GM12873 (cell line): ENCODE measurements around the gene LMF1.

Source experiments
- CTCF ChIP-seq: IDR thresholded peaks from 2 replicates; pipeline ENCODE4 v1.5.1; 2012; ENCODE audit warnings: low read depth, mild to moderate bottlenecking, moderate library complexity, low read length, control low read depth; ENCODE audit not compliant: insufficient read depth; ENCODE audit errors: missing control alignments

The LMF1 gene

GRCh38 chr16:918068-918467 is 52.7 kb downstream of the LMF1 start:
- no peak for TF ChIP-seq CTCF

- no peak for TF ChIP-seq CTCF
These were observed 53.2 kb downstream of the LMF1 start for GRCh38 chr16:917591-918061.

DNA sequence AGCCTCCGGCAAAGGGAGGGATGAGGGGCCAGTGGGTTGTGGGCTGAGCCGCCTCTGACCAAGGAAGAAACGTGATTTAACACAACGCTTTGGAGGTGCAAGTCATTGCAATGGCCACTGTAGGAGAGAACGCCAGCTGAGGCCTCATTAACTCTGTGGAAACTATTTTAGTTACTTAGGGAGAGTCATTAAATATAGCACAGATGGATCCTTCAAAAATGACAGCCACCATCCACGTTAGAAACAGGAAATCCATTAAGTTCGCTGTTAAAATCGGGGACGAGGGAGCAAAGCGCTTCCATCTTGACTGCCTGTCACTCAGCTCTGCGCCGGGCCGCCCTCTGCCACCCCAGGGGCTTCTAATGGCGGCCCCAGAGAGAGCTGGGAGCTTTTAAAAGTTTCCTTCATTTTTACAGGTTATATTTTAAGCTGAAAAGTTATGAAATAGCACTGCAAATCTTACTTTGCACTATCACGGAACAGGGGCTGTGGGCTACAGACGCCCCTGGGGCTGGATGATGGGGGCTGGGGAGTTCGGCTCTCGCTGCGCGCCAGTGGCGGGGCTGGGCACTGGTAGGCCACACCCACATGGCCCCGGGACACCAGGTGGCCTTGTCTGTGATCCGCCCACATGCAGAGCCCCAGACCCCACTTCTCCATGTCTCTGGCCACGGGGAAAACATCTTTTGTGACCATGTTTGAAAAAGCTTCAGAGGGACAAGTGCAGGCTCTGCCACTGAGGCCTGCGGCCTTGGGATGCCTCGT is 54.6 kb downstream of the LMF1 start:
- no peak for TF ChIP-seq CTCF

DNA sequence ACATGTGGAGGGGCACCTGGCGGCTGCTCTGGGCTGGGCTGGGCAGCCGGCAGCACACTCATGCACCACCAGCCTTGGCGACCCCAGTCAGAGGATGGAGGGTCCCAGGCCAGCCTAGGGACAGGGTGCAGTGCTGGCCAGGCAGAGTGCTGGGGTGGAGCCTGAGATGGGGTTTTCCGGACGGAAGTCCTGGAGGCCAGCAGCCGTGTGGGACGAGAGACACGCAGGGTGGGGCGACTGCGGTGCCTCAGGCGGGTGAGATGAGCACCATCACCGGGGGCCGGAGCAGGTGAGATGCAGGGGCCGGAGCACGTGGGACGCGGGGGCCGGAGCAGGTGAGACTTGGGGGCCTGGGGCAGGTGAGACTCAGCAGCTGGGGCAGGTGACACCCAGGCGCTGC is 55.2 kb downstream of the LMF1 start:
- no peak for TF ChIP-seq CTCF

- TF ChIP-seq CTCF, result no peak
These were observed 56.3 kb downstream of the LMF1 start for GRCh38 chr16:914440-914839.

- no peak for TF ChIP-seq CTCF
These were observed 56.9 kb downstream of the LMF1 start for GRCh38 chr16:913817-914439.

DNA sequence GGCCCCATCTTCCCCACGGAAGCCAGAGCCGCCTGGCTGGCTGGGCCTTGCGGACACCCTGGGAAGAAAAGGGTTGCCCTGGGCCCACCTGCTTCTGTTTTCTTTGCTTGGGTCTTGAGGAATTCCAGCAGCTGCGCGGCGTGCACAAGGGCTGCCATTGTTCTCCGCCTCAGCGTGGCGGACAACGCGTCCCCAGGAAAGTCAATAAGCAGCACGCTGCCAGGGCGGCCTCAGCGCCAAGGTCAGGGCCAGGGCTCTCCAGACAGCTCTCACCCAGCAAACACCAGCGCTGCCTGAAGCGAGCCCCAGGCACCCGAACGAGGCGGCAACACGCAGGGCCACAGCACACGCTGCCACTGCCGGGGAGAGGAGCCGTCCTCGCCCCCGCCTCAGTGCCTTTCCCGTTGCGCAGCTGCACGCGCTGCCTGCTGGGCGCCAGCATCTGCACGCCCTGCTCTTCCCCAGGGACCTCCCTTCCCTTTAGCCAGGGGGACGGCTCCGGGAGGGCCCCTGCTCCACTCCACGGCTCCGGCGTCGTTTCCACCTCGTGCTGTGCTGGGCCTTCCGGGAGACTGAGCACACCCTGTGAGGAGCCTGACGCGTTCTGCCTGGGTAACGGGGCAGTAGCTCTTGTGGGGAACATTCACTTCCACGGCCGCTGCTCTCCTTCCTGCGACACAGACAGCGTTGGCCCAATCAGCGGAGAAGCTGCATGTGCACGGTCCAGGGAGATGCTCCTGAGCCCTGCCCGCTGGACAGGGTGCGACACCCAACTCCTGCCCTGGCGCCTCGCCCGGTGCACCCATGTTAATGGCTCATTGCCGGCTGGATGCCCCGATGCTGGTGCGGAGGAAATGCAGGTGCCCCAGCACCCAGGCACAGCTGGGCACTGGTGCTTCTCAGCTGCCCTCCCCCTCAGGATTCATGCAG is 57.8 kb downstream of the LMF1 start:
- TF ChIP-seq CTCF, result no peak
